Effector memory CD4-positive, alpha-beta T cell (primary cell): ENCODE results near the gene BSN.
A peak's percentile ranks its signal among the peaks of the same experiment; 100 is the strongest.

Experiments
- DNase-seq, 3 donors: peaks; one replicate each; pipeline ENCODE4 v3.0.0-alpha.2; 2020
- H3K27ac ChIP-seq: 2 replicates; pipeline ENCODE4 v1.7.0; 2013; ENCODE audit warnings: mild to moderate bottlenecking, low read length, moderate library complexity; ENCODE audit not compliant: insufficient read depth, poor library complexity, severe bottlenecking
- H3K27me3 ChIP-seq: replicated peaks from 2 replicates; pipeline ENCODE4 v1.7.0; 2013; ENCODE audit warnings: mild to moderate bottlenecking, low read length; ENCODE audit not compliant: insufficient read depth, control insufficient read depth, poor library complexity, severe bottlenecking
- H3K36me3 ChIP-seq: 2 replicates; pipeline ENCODE4 v1.7.0; 2013; ENCODE audit warnings: mild to moderate bottlenecking, low read length, moderate library complexity; ENCODE audit not compliant: control insufficient read depth, insufficient read depth
- H3K4me1 ChIP-seq: 2 replicates; pipeline ENCODE4 v1.7.0; 2013; ENCODE audit warnings: low read length, mild to moderate bottlenecking; ENCODE audit not compliant: control insufficient read depth, insufficient read depth, poor library complexity, severe bottlenecking
- H3K4me3 ChIP-seq: 2 replicates; pipeline ENCODE4 v1.7.0; 2013; ENCODE audit warnings: low read length, low read depth, mild to moderate bottlenecking; ENCODE audit not compliant: insufficient read depth, poor library complexity, severe bottlenecking
- H3K9me3 ChIP-seq: 2 replicates; pipeline ENCODE4 v1.7.0; 2013; ENCODE audit warnings: mild to moderate bottlenecking, low read length, moderate library complexity; ENCODE audit not compliant: control insufficient read depth

The BSN gene

GRCh38 chr3:49667701-49668413 is 113.6 kb downstream of the BSN start:
- Histone ChIP-seq H3K4me1 (no peaks in the 10 kb centered on the region), H3K27ac (no peak overlapping the region), H3K9me3 (no peaks in the 10 kb centered on the region), H3K36me3 (no peaks in the 10 kb centered on the region), H3K4me3 (no peak overlapping the region), H3K27me3 (no peaks in the 10 kb centered on the region)
- DNase-seq = no peak

DNA sequence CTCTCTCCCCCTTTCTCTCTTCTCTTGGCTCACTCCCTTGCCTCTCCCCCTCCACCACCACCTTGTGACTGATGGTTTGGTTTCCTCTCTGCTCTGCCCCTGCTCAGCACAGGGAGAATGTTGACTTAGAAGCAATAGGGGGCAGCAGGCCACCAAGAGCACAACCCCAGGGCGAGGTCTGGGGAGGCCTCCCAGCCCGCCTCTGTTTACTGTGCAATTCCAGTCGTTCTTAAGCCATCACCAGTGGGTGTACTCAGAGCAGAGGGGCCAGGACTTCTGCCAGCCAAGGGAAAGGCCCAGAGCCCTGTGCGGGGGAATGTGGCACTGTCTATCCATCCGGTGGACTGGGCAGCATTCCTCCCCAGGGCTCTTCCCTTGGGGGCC is 114.1 kb downstream of the BSN start:
- Histone ChIP-seq H3K9me3 (no peaks in the 10 kb centered on the region), H3K27ac (no peak overlapping the region), H3K4me3 (no peak overlapping the region), H3K4me1 (peaks cover 5% of the 10 kb centered on the region), H3K36me3 (no peaks in the 10 kb centered on the region), H3K27me3 (no peaks in the 10 kb centered on the region)
- no peak for DNase-seq

GRCh38 chr3:49668861-49669260 is 114.6 kb downstream of the BSN start:
- H3K4me3 ChIP-seq = no peak overlapping the region
- no peak overlapping the region for H3K27ac ChIP-seq
- no peaks in the 10 kb centered on the region for H3K9me3 ChIP-seq
- DNase-seq = no peak
- peaks cover 8% of the 10 kb centered on the region for H3K4me1 ChIP-seq
- no peaks in the 10 kb centered on the region for H3K36me3 ChIP-seq
- H3K27me3 ChIP-seq = no peaks in the 10 kb centered on the region

DNA sequence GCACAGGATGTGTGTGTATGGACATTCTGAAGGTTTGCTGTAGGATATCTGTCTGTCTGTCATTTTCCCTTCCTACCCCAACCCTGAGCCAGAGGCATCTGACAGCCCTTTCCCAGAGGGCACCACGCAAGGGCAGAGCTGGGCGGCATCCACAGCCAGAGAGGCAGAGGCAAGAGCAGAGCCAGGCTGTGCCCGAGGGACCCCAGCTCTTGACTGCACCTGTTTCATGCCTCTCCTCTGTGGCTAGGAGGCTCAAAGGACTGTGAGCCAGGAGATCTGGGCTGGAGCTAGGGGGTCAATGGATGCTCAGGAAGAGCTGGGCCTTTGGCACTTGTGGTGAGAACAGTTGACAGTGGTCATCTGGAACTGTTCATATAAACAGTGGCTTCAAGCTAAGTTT is 115.1 kb downstream of the BSN start:
- DNase-seq = no peak
- no peak overlapping the region for H3K4me3 ChIP-seq
- no peaks in the 10 kb centered on the region for H3K27me3 ChIP-seq
- H3K9me3 ChIP-seq = no peaks in the 10 kb centered on the region
- H3K27ac ChIP-seq = no peak overlapping the region
- peaks cover 8% of the 10 kb centered on the region for H3K4me1 ChIP-seq
- no peaks in the 10 kb centered on the region for H3K36me3 ChIP-seq

GRCh38 chr3:49670940-49671290 is 116.6 kb downstream of the BSN start:
- Histone ChIP-seq H3K9me3 (no peaks in the 10 kb centered on the region), H3K4me1 (peaks cover 18% of the 10 kb centered on the region), H3K4me3 (no peak overlapping the region), H3K27me3 (no peaks in the 10 kb centered on the region), H3K27ac (no peak overlapping the region), H3K36me3 (peaks cover 3% of the 10 kb centered on the region)
- DNase-seq = no peak

DNA sequence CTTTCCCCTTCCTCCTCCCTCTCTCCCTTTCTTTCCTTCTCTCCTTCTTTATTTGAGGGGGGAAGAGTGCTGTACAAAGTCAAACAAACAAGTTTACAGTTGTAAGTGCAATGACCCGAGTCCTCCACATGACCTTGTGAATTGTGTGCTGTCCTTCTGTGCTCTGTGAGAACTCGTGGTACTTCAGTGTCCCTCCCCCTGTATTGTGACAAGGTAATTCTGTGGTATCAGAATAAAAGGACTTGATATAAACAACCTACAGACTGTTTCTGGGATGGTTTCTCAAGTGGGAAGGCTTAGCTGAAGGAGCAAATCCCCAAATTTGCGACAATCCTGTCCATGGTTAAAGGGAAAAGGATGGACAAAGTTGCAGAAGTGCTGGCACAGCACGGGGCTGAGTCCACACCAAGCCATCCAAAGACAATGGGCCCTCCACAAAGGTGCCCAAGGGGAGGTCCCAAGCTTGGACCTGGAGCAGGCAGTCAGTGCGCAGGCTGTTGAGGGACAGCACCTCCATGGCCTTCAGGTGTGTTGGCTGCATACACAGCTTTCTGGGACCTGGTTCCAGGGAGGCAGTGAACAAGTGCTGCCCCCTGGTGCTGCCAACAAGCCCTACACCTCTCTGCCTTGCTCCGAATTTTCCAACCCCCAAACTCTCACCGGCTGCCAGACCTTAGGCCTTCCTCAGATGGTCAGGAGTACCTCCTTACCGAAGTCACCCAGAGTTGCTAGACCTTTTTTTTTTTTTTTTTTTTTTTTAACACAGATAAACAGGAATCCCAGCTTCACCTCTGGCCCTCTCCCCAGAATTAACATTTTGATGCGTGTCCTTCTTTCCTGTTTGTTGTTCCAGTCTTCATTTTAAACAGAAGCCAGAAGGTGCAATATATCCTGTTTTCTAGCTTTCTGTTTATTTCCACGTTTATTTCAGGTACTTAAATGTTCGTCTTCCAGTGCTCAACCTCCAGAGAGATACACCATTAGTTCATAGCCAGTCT is 117.3 kb downstream of the BSN start:
- H3K4me3 ChIP-seq = no peak overlapping the region
- H3K27ac ChIP-seq = no peak overlapping the region
- peak; percentile 42 to 60 (median 50) for DNase-seq
- peaks cover 9% of the 10 kb centered on the region for H3K36me3 ChIP-seq
- no peaks in the 10 kb centered on the region for H3K9me3 ChIP-seq
- H3K27me3 ChIP-seq = no peaks in the 10 kb centered on the region
- peaks cover 18% of the 10 kb centered on the region for H3K4me1 ChIP-seq

DNA sequence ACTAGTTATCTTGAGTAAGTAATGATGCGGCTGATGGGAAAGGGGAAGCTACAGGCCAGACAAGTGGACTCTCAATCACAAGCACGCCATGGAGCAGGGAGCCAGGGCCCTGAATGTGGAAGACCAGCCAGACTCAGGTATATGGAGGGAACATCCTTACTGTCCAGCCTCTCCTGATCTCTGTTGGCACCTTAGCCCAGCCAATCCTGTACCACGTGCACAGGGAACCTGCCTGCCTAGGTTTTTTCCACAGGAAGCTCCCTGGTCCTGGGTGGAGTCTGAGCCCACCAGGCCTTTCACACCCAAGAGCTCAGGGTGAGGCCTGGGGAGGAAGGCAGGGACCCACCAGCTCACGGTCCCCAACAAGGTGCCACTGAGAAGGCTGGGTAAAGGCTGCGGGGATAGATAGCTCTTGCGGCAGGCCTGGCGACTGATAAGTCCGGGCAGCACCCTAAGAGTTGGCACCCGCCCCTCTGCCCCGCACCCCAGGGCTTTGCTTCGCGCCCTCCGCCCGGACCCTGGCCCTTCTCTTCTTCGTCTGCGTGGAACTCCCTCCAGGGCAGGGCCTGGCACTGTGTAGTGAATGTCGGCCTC is 118.9 kb downstream of the BSN start:
- Histone ChIP-seq H3K4me1 (peaks cover 18% of the 10 kb centered on the region), H3K36me3 (peaks cover 21% of the 10 kb centered on the region), H3K4me3 (peak overlapping the region; percentile 78), H3K27me3 (no peaks in the 10 kb centered on the region), H3K9me3 (no peaks in the 10 kb centered on the region), H3K27ac (peak overlapping the region; percentile 91)
- DNase-seq = peak in 1 of 3 donors; percentile 6

- Histone ChIP-seq H3K36me3 (peaks cover 27% of the 10 kb centered on the region), H3K27ac (peak within 1 kb of the TSS; percentile 91), H3K9me3 (no peaks in the 10 kb centered on the region), H3K4me3 (peak within 1 kb of the TSS; percentile 78), H3K4me1 (peaks cover 18% of the 10 kb centered on the region), H3K27me3 (no peaks in the 10 kb centered on the region)
- peak; percentile 93 to 95 (median 94) for DNase-seq
Measured at GRCh38 chr3:49673715-49674496, 119.6 kb downstream of the BSN start, which contains the start of gene APEH. Gene APEH (plus strand): TSS chr3:49674351. CDS start chr3:49674402, 51 bp downstream.

DNA sequence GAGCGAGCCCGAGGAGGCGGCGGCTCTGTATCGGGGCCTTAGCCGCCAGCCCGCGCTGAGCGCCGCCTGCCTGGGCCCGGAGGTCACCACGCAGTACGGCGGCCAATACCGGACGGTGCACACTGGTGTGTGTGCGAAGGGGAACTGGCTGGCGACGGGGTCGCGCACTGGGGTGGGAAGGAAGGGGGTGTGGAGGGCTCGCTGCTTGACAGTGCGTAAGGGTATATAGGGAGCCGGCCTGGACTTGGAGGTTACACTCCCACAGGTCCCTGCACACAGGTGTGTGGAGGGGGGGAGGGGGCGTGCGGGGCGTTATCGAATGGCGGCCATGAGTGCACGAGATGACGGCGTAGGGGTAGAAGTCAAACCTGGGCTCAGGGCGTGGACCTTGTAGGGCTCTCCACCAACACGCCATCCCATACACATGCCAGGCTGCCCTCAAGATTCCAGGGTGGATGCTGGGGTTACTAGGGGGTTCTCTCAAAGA is 120.3 kb downstream of the BSN start:
- Histone ChIP-seq H3K4me3 (peak overlapping the region; percentile 78), H3K4me1 (peaks cover 18% of the 10 kb centered on the region), H3K27me3 (no peaks in the 10 kb centered on the region), H3K9me3 (no peaks in the 10 kb centered on the region), H3K27ac (peak overlapping the region; percentile 91), H3K36me3 (peaks cover 34% of the 10 kb centered on the region)
- DNase-seq = no peak
